Measurements from ENCODE around the gene RAB37.

Gene RAB37

DNA sequence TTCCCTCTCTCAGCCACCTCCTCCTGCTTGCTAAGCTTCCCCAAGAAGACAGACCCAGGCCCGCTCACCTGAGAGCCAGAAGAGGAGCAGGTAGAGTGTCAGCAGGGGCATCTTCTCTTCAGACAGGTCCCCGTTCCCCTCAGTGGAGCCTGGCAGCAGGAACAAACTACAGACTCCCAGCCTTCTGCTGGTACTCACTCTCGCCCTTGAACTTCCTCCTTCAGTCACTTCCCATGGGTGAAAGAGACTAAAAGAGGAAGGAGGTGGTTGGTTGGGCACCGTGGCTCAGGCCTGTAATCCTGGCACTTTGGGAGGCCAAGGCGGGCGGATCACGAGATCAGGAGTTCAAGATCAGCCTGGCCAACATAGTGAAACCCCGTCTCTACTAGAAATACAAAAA is 24.3 kb upstream of the RAB37 start, which contains the start of gene CD300LF:
Gene CD300LF (minus strand): TSS at position 168 of the 400 bp plus-strand sequence. CDS start 57 bp downstream, at position 111.
- DNase-seq (ENCODE audit: low spot score), result no peak
- TF ChIP-seq, protein P1, sequence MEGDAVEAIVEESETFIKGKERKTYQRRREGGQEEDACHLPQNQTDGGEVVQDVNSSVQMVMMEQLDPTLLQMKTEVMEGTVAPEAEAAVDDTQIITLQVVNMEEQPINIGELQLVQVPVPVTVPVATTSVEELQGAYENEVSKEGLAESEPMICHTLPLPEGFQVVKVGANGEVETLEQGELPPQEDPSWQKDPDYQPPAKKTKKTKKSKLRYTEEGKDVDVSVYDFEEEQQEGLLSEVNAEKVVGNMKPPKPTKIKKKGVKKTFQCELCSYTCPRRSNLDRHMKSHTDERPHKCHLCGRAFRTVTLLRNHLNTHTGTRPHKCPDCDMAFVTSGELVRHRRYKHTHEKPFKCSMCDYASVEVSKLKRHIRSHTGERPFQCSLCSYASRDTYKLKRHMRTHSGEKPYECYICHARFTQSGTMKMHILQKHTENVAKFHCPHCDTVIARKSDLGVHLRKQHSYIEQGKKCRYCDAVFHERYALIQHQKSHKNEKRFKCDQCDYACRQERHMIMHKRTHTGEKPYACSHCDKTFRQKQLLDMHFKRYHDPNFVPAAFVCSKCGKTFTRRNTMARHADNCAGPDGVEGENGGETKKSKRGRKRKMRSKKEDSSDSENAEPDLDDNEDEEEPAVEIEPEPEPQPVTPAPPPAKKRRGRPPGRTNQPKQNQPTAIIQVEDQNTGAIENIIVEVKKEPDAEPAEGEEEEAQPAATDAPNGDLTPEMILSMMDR (IDR thresholded peaks at IDR 0.05; ENCODE audit: extremely low read depth, missing control alignments), result no peak

DNA sequence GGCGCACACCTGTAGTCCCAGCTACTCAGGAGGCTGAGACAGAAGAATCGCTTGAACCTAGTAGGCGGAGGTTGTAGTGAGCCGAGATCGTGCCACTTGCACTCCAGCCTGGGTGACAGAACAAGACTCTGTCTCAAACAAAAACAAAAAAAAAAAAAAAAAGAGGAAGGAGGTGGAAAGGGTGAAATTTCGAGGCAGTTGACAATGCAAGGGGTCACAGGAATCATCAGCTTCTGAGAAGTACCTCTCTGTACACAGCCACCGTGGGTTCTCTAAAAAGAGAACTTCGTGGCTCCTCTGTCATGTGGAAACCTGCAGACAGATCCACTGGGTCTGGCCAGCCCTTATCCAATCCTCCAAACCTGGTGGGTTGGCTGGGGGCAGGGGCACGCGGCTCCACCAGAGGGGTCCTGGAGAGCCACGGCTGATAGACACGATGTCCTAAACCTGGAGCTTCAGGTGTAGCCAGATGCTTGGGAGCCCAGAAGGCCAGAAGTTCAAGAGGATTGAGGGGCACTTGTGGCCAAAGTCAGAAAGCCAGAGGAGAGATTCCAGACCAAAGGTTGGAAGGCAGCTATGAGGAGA is 23.8 kb upstream of the RAB37 start:
- TF ChIP-seq, protein P1 (IDR thresholded peaks at IDR 0.05; ENCODE audit: extremely low read depth, missing control alignments), result no peak
- DNase-seq (ENCODE audit: low spot score), result no peak

DNA sequence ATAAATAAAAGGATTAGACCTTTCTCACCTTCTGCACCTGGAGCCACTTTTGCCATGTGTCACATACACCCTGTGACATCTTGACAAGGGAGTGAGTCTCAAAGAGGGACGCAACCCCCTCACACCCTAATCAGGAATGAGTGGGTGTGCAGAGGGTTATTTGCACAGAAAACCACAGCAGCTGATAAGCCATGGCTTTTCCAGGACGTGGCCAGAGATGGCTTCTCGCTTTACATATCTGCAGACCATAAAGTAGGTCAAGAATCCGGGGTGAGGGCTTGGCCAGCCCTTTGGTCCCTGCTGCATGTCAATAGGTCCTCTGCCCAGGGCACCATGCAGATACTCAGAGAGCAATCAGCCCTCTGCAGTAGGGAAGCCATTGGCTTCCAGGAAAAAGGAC is 21.9 kb upstream of the RAB37 start:
- DNase-seq (ENCODE audit: low spot score), result no peak
- TF ChIP-seq, protein P1 (IDR thresholded peaks at IDR 0.05; ENCODE audit: extremely low read depth, missing control alignments), result no peak

DNA sequence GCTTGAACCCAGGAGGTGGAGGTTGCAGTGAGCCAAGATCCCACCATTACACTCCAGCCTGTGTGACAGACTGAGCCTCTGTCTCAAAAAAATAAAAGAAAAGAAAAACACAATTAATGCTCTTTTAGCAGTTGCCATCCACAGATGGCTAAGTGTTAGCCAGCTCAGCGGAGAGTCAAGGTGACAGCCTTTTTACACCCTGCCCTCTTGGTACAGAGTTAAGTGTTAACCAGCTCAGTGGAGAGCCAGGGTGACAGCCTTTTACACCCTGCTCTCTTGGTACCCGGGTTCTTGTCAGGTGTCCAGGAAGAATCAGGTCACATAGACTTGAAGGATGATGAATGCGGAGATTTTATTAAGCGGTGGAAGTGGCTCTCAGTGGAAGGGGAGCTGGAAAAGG is 16.6 kb upstream of the RAB37 start:
- no peak for DNase-seq (ENCODE audit: low spot score)
- TF ChIP-seq, protein P1 (IDR thresholded peaks at IDR 0.05; ENCODE audit: extremely low read depth, missing control alignments), result no peak

DNA sequence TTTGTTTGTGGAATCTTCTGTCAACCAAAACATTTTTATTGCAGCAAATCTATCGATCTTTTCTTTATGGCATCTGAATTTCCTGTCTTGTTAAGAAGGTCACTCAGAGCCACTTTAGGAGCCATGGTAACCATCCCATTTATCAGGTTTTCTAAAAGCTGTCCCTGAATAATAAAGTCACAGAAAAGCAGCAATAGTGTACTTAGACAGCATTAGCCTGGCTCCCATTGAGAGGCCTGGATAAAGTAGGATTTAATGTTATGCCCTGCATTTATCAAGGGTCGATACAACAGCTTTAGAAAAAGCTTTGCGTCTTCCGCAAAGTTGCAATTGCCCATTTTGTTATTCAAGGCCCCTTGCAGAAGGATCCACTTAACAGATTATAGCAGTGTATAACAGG is 14.3 kb upstream of the RAB37 start:
- TF ChIP-seq, protein P1 (IDR thresholded peaks at IDR 0.05; ENCODE audit: extremely low read depth, missing control alignments), result no peak
- no peak for DNase-seq (ENCODE audit: low spot score)

DNA sequence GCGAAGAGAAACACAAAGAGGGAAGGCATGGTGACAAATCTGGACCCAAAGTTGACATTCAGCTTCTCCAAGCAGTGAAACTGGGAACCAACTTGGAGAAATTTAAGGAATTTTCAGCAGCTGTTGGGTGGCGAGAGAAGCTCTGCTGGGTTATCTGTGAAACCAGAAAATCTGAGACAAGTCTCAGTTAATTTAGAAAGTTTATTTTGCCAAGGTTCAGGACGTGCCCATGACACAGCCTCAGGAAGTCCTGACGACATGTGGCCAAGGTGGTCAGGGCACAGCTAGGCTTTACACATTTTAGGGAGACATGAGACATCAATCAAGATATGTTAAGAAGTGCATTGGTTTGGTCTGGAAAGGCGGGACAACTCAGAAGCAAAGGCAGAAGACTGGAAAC is 13.2 kb upstream of the RAB37 start:
- no peak for DNase-seq (ENCODE audit: low spot score)
- TF ChIP-seq, protein P1 (IDR thresholded peaks at IDR 0.05; ENCODE audit: extremely low read depth, missing control alignments), result no peak

DNA sequence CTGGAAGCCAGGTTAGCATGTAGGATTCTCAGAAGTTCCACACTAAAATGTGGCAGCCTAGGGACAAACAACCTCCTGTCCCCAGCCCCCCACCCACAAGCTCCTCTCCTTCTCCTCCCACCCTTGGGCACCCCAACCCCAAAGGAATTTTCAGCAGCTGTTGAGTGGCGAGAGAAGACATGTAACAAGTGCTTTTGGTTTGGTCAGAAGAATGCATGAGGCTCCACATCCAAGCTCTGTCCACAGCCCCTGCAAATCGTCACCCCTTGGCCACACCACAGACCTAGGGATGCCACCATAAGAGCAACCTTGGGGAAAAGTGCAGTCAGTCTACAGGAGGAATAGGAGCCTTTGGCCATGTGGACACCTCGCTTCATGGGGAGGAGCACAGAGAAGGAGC is 11.9 kb upstream of the RAB37 start:
- TF ChIP-seq, protein P1 (IDR thresholded peaks at IDR 0.05; ENCODE audit: extremely low read depth, missing control alignments), result no peak
- no peak for DNase-seq (ENCODE audit: low spot score)
